GM21423 (cell line): ENCODE measurements around the gene INAVA.

Experiments
- ATAC-seq: cut with Tn5 transposase; IDR thresholded peaks from one replicate; pipeline ENCODE4 v1.9.1; 2021; ENCODE audit warnings: mild to moderate bottlenecking, moderate library complexity; ENCODE audit not compliant: unreplicated experiment

INAVA gene, protein sequence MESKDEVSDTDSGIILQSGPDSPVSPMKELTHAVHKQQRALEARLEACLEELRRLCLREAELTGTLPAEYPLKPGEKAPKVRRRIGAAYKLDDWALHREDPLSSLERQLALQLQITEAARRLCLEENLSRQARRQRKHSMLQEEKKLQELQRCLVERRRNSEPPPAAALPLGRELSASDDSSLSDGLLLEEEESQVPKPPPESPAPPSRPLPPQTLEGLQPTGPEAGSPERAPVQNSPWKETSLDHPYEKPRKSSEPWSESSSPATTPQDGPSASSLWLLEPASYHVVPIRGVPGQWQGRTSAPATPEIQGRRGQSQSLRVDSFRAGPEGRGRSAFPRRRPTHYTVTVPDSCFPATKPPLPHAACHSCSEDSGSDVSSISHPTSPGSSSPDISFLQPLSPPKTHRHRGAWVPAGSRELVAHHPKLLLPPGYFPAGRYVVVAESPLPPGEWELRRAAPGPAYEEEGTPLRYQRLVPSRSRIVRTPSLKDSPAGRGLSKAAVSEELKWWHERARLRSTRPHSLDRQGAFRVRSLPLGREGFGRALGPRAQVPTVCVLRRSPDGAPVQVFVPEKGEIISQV

GRCh38 chr1:200894712-200895442 lies at the start of gene INAVA:
Gene INAVA, plus strand, starts transcription at chr1:200894900. Its CDS starts 3,501 bp downstream, at chr1:200898401.
- ATAC-seq, result no peak

GRCh38 chr1:200845360-200845759 lies 49.3 kb upstream of the INAVA start:
- no peak for ATAC-seq

DNA sequence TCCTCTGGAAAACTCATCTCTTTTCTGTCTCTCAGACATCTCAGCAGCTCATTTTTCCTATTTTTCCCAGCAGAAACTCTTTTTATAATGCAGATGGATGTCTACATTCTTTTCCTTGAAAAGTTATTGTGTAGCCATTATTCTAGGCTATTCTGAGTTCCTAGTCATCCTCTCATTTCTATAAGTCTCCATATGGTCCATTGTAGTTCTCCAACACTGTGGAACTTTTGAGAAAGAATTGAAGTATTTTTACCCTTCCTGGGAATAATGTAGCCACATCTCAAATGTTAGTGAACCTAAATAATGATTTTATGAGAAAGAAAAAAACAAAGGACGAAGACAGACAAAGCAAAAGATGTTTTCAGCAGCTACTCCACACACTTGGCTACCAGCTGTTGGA lies 48.3 kb upstream of the INAVA start:
- no peak for ATAC-seq

GRCh38 chr1:200849430-200849829 lies 45.3 kb upstream of the INAVA start:
- no peak for ATAC-seq

GRCh38 chr1:200850554-200850953 lies 44.1 kb upstream of the INAVA start:
- ATAC-seq, result no peak

DNA sequence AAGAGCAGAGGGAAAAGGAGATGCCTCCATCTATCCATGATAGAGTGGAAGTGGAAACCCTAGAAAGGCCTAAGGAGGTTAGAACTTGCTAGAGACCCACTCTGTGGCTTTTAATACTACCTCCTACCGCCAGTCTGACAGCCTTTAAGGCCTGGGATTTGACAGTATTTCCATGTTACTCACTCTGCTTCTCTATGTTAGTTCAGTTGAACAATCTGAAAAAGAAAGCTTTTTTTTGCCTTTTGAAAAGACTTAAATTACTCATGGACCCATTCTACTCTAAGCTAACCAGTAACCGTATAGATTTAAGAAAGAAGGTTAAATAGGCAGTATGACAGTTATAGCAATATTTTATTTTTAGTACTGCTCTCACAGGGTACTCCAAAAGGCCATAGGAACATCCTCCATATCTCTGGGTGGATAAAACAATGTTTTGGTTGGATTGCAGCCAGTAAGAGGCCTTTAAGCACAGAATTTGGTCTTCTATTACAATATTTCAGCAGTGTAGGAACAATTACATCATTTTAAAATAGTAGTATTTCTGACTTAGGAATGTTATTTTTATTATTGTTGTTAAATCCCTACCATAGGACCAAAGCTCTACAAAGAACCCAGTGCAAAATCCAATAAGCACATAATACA lies 37.9 kb upstream of the INAVA start:
- no peak for ATAC-seq

DNA sequence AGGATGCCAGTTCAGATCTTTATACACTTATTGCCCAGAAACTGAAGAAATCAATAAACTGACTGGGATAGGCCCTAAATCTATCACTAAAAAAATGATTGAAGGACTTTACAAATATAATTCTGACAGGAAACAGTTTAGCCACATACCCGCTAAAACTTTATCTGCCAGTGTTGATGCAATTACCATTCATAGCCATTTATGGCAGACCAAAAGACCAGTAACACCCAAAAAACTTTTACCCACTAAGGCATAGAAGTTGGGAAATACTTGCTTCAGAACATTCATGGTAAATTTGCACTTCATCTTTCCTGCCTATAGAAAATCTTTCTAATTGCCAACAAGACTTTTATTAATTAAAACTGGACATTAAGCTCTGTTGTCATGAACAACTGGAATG lies 36.9 kb upstream of the INAVA start:
- ATAC-seq, result no peak

- no peak for ATAC-seq
Observed at GRCh38 chr1:200861937-200862647, 32.6 kb upstream of the INAVA start.

DNA sequence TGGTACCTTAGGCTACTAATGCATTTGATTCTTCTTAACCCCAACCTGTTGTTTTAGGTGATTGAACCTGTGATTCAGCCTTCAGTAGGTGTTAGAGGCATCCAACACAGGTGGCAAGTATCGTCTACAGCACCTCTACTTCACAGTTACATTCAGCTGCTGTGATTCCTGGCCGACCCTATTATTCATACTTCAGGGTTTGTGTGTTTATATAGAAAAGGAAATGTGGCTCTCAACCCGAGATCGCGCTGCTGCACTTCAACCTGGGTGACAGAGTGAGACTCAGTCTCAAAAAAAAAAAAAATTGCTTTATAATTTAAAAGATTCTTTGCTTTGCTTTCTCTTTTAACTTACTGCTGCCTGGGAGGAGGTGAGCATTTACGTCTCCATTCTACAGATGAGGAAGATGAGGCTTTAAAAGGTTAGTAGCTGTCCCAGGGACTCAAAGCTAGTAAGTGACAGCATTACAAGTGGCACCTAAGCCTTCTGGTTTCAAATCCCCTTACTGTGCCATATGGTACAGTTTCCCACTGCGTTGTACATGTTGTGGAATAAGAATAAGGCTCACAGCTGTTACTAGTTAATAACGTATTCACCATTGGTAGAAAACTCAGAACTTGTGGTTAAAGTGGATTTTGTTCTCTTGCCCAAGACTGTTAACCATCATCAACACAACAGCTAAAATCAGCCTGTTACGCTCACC lies 31.8 kb upstream of the INAVA start:
- ATAC-seq, result no peak

- no peak for ATAC-seq
Observed at GRCh38 chr1:200866116-200866515, 28.6 kb upstream of the INAVA start.

DNA sequence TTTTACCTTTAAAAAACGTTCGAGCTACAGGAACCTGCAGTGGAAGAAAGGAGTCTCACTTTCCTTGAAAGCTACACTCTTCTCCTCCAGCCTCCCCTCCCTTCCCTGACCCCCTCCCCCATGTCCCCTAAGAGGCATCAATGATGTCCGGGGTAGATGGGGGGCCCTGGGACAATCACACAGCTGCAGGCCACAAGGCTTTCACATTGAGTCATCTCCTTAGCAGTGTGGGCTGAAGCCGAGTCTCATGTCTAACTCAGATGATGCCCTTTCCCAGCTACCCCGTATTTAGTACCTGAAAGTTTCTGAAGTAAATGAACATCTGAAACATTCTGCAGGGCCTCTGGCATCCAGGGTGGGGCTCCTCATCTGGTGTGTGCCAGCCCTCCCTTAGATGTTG lies 28.2 kb upstream of the INAVA start:
- peak; percentile 76 for ATAC-seq

- no peak for ATAC-seq
Observed at GRCh38 chr1:200867018-200867811, 27.5 kb upstream of the INAVA start.

DNA sequence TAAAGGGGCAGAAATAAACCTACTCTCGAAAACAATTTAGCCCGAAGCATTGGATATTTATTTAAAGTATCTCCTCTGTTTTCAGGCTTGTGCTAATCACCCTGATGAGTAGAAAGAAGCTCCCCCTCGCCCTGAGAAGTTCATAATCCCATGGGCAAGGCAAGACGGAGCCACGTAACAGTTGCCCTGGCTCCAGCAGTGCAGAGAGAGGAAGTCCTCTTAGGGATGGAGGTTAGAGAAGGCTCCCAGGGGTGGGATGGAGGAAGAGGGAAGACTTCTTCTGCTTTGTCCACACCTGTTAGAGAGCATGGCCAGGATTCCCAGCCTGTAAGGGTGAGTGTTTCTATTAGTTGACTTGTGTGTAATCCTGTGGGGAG lies 25.3 kb upstream of the INAVA start:
- no peak for ATAC-seq

DNA sequence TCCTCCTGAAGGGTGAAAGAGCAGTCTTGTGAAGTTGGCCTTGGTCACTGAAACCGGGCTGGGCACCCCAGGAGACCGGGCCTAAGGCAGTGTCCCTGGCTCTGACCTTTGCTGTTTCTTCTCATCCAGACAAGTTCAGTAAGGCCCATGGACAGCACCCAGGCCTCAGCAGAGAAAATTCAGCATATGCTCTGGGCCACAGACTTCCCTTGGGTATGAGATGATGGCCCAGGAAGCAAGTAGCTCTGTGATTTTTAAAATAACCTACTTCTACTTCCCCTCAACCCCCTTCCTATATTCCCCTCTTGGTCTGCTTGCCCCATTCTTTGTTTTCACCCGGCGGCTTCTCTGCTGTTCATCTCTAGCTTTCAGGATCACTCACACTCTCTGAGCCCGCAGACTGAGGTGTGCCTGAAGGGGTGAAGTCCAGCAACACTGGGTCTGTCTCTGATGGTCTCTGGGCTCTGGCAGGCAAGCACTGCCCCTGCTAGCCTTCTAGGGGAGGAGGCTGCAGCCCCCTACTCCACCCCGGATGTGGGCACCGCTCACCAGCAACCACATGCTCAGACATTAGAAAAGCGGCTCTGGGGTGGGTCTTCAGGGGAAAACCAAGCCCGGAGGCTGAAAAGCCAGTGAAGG lies 24.8 kb upstream of the INAVA start:
- peak; percentile 36 for ATAC-seq

- no peak for ATAC-seq
Observed at GRCh38 chr1:200872446-200873115, 22.1 kb upstream of the INAVA start, which contains the start of gene GPR25. Gene GPR25, plus strand, starts transcription at chr1:200872981. Its CDS starts 57 bp downstream, at chr1:200873038.

GRCh38 chr1:200873116-200873670 lies 21.5 kb upstream of the INAVA start:
- no peak for ATAC-seq

- no peak for ATAC-seq
Observed at GRCh38 chr1:200873671-200874397, 20.9 kb upstream of the INAVA start.
